H9 (cell line): ENCODE results near the gene C10orf71. TPM values are rescaled to one million over a fixed set of nuclear protein-coding genes. Genes with fewer than 3 reads are reported as not detected.

Experiments used
- DNase-seq: peaks from one replicate; pipeline ENCODE4 v3.0.0-alpha.2; 2017
- H2AFZ ChIP-seq: one replicate; pipeline ENCODE4 v1.6.1; 2013; ENCODE audit warnings: mild to moderate bottlenecking, low read length, control low read depth, moderate library complexity
- H2AK5ac ChIP-seq: 2 replicates; pipeline ENCODE4 v1.6.1; 2013; ENCODE audit warnings: low read length, control low read depth, mixed read lengths; ENCODE audit not compliant: insufficient read length
- H2BK120ac ChIP-seq: one replicate; pipeline ENCODE4 v1.6.1; 2013; ENCODE audit warnings: low read depth, mild to moderate bottlenecking, low read length, control low read depth, inconsistent platforms; ENCODE audit not compliant: poor library complexity, severe bottlenecking
- H2BK12ac ChIP-seq: 2 replicates; pipeline ENCODE4 v1.6.1; 2013; ENCODE audit warnings: low read length, control low read depth, mixed read lengths, low read depth; ENCODE audit not compliant: insufficient read length
- H2BK15ac ChIP-seq: 2 replicates; pipeline ENCODE4 v1.6.1; 2013; ENCODE audit warnings: low read depth, low read length, control low read depth
- H2BK20ac ChIP-seq: one replicate; pipeline ENCODE4 v1.6.1; 2013; ENCODE audit warnings: low read depth, mild to moderate bottlenecking, low read length, control low read depth, inconsistent platforms; ENCODE audit not compliant: poor library complexity, severe bottlenecking
- H2BK5ac ChIP-seq: 2 replicates; pipeline ENCODE4 v1.6.1; 2013; ENCODE audit warnings: low read length, control low read depth, mixed read lengths; ENCODE audit not compliant: insufficient read length
- H3K14ac ChIP-seq: 2 replicates; pipeline ENCODE4 v1.6.1; 2013; ENCODE audit warnings: low read length, control low read depth; ENCODE audit not compliant: insufficient read depth
- H3K18ac ChIP-seq: 2 replicates; pipeline ENCODE4 v1.6.1; 2013; ENCODE audit warnings: low read depth, mild to moderate bottlenecking, mixed read lengths, low read length, control low read depth; ENCODE audit not compliant: insufficient read length
- H3K23ac ChIP-seq: 2 replicates; pipeline ENCODE4 v1.6.1; 2013; ENCODE audit warnings: low read length, control low read depth, mixed read lengths, low read depth; ENCODE audit not compliant: insufficient read length
- H3K23me2 ChIP-seq: 2 replicates; pipeline ENCODE4 v1.6.1; 2013; ENCODE audit warnings: low read depth, mild to moderate bottlenecking, mixed read lengths, low read length, control low read depth; ENCODE audit not compliant: insufficient read length, poor library complexity, severe bottlenecking
- H3K27ac ChIP-seq: 2 replicates; pipeline ENCODE4 v1.5.1; 2013; ENCODE audit warnings: low read length, control low read depth, mixed read lengths, low read depth; ENCODE audit not compliant: insufficient read length
- H3K27me3 ChIP-seq: 2 replicates; pipeline ENCODE4 v1.6.1; 2013; ENCODE audit warnings: low read length, control low read depth, inconsistent platforms; ENCODE audit not compliant: insufficient read depth
- H3K4ac ChIP-seq: 2 replicates; pipeline ENCODE4 v1.6.1; 2013; ENCODE audit warnings: low read depth, mild to moderate bottlenecking, control low read depth, inconsistent platforms, low read length, moderate library complexity
- H3K4me1 ChIP-seq: 2 replicates; pipeline ENCODE4 v1.6.1; 2013; ENCODE audit warnings: low read length, control low read depth, inconsistent platforms; ENCODE audit not compliant: insufficient read depth
- H3K4me2 ChIP-seq: 2 replicates; pipeline ENCODE4 v1.6.1; 2013; ENCODE audit warnings: low read length, control low read depth, mixed read lengths; ENCODE audit not compliant: insufficient read length, insufficient read depth
- H3K56ac ChIP-seq: 2 replicates; pipeline ENCODE4 v1.6.1; 2013; ENCODE audit warnings: low read depth, mild to moderate bottlenecking, mixed read lengths, low read length, control low read depth; ENCODE audit not compliant: insufficient read length
- H3K79me1 ChIP-seq: 2 replicates; pipeline ENCODE4 v1.6.1; 2013; ENCODE audit warnings: low read depth, mild to moderate bottlenecking, moderate library complexity, low read length, control low read depth, inconsistent platforms; ENCODE audit not compliant: insufficient read depth, poor library complexity, severe bottlenecking
- H3K79me2 ChIP-seq: 2 replicates; pipeline ENCODE4 v1.6.1; 2013; ENCODE audit warnings: low read length, control low read depth, inconsistent platforms; ENCODE audit not compliant: insufficient read depth
- H3K9ac ChIP-seq: 2 replicates; pipeline ENCODE4 v1.6.1; 2013; ENCODE audit warnings: low read length, control low read depth, mixed read lengths; ENCODE audit not compliant: insufficient read length; ENCODE audit errors: extremely low read depth
- H3K9me3 ChIP-seq: one replicate; pipeline ENCODE4 v1.6.1; 2013; ENCODE audit warnings: low read depth, low read length, inconsistent platforms; ENCODE audit not compliant: control insufficient read depth
- H3T11ph ChIP-seq: one replicate; pipeline ENCODE4 v1.6.1; 2013; ENCODE audit warnings: mild to moderate bottlenecking, low read length, control low read depth, inconsistent platforms
- H4K20me1 ChIP-seq: one replicate; pipeline ENCODE4 v1.6.1; 2013; ENCODE audit not compliant: control insufficient read depth, insufficient read length, insufficient read depth
- H4K5ac ChIP-seq: 2 replicates; pipeline ENCODE4 v1.6.1; 2013; ENCODE audit warnings: low read depth, mild to moderate bottlenecking, mixed read lengths, low read length, control low read depth; ENCODE audit not compliant: insufficient read length
- H4K8ac ChIP-seq: replicated peaks from 2 replicates; pipeline ENCODE4 v1.6.1; 2013; ENCODE audit warnings: low read length, control low read depth, mixed read lengths, low read depth; ENCODE audit not compliant: insufficient read length
- H4K91ac ChIP-seq: 2 replicates; pipeline ENCODE4 v1.6.1; 2013; ENCODE audit warnings: low read depth, mild to moderate bottlenecking, moderate library complexity, mixed read lengths, low read length, control low read depth; ENCODE audit not compliant: insufficient read length
- H3K27ac Mint-ChIP-seq, 3 experiments: 2 replicates in 2 of 3; 3 replicates in 1 of 3; pipeline ENCODE4 v1.8.0; 2020 to 2021; ENCODE audit warnings: mixed read lengths in 3 of 3, mild to moderate bottlenecking in 1 of 3, moderate library complexity in 1 of 3
- H3K27me3 Mint-ChIP-seq: 2 replicates; pipeline ENCODE4 v1.8.0; 2021; ENCODE audit warnings: low read depth, mild to moderate bottlenecking, moderate library complexity, mixed read lengths
- H3K36me3 Mint-ChIP-seq, 3 experiments: 2 replicates in 2 of 3; 3 replicates in 1 of 3; pipeline ENCODE4 v1.8.0; 2020 to 2021; ENCODE audit warnings: low read depth in 3 of 3, mixed read lengths in 3 of 3; ENCODE audit not compliant: insufficient read depth in 1 of 3
- H3K4me1 Mint-ChIP-seq, 2 experiments: 2 replicates each; pipeline ENCODE4 v1.8.0; 2020; ENCODE audit warnings: mixed read lengths in 2 of 2
- H3K4me3 Mint-ChIP-seq, 2 experiments: 2 replicates in 1 of 2; 3 replicates in 1 of 2; pipeline ENCODE4 v1.8.0; 2020 to 2021; ENCODE audit warnings: mild to moderate bottlenecking in 2 of 2, mixed read lengths in 2 of 2, moderate library complexity in 1 of 2
- H3K9me3 Mint-ChIP-seq, 2 experiments: 2 replicates in 1 of 2; 3 replicates in 1 of 2; pipeline ENCODE4 v1.8.0; 2020; ENCODE audit warnings: mild to moderate bottlenecking in 2 of 2, mixed read lengths in 2 of 2, moderate library complexity in 1 of 2
- WGBS: extraction: QIAGEN DNeasy Blood & Tissue Kit; methylation state at CpG from one replicate; pipeline ENCODE4 v1.1.7; 2013; ENCODE audit warnings: missing lambda C conversion rate, low lambda C conversion rate, mixed read lengths; ENCODE audit not compliant: insufficient read length; ENCODE audit errors: extremely low coverage; 5-methylcytosine and 5-hydroxymethylcytosine counted together
- total RNA-seq: library from RNA; stranded (reverse); gene quantifications from 2 replicates; pipeline ENCODE4 v1.2.1, GENCODE V29; 2021
- TF ChIP-seq, protein P1 (sequence below): fragments of 200-600 bp; sonication (generic); conservative IDR thresholded peaks from 3 replicates; pipeline ENCODE4 v1.8.0; 2021; ENCODE audit warnings: antibody characterized with exemption, mild to moderate bottlenecking

C10orf71 gene
- total RNA-seq, 1 experiment from 2014 or later: not detected

DNA sequence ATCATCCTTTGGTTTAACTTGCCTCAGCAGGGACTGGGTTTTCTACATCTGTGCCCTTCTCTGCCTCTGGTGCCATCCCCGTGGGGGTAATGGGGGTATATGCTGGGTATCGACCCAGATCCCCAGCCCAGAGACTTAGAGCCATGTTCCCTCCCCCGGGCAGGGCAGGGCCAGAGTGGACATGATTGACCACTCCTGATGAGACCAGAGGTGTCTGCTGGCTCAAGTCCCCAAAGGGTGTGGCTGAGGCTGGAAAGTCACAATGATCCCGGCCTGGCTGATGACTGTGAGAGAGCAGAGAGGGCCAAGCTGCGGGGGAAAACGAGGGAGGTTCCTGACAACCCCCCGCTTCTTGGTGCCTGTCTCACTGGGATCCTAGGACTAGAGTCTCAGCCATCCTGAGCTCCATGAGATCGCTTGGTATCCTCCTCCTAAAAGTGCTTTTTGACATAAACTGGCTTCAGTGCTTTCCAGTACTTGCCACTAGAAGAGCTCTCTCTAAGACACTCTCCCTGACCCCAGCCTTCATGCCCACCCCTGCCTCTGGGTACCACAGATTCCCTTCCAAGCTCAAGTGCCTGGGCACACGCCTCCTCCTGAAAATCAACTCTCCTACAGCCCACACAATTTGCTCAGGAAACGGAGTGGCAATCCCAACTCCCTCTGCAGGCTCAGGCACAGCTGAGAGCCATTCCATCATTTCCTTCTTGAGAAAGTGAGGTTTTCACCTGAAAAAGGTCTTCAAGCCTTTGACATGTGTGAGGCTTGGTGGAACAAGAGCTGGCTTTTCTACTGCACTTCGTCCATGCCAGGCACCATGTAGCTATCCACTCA is 63.0 kb downstream of the C10orf71 start:
- Histone ChIP-seq H2BK15ac (no peak overlapping the region), H2BK5ac (no peak overlapping the region), H3K9ac (no peak overlapping the region), H4K5ac (no peak overlapping the region), H4K91ac (no peak overlapping the region), H3K23me2 (no peaks in the 10 kb centered on the region), H3K27ac (no peak overlapping the region), H3K4me2 (no peak overlapping the region), H3K79me1 (no peaks in the 10 kb centered on the region), H3K18ac (no peak overlapping the region), H2BK20ac (no peak overlapping the region), H2AFZ (no peak overlapping the region), H2BK12ac (no peak overlapping the region), H2BK120ac (no peak overlapping the region), H3K79me2 (no peaks in the 10 kb centered on the region), H4K20me1 (no peaks in the 10 kb centered on the region), H3K23ac (no peak overlapping the region), H3K27me3 (no peaks in the 10 kb centered on the region), H3K4me1 (peaks cover 4% of the 10 kb centered on the region), H3K14ac (0 out of 2 replicates have a peak overlapping the region, but pooled peaks have one; percentile 65), H4K8ac (no peak overlapping the region), H2AK5ac (no peak overlapping the region), H3K9me3 (no peaks in the 10 kb centered on the region), H3K4ac (no peak overlapping the region), H3T11ph (no peak overlapping the region), H3K56ac (no peak overlapping the region)
- WGBS: no CpG with 5 or more reads among the region's 11 CpGs
- H3K9me3 Mint-ChIP-seq: no peaks in the 10 kb centered on the region; a peak in 2 of 5 replicates
- DNase-seq: no peak
- no peaks in the 10 kb centered on the region for H3K36me3 Mint-ChIP-seq
- H3K27ac Mint-ChIP-seq: peak overlapping the region in 1 of 3 experiments; percentile 30; a peak in 2 of 7 replicates
- TF ChIP-seq, protein P1, sequence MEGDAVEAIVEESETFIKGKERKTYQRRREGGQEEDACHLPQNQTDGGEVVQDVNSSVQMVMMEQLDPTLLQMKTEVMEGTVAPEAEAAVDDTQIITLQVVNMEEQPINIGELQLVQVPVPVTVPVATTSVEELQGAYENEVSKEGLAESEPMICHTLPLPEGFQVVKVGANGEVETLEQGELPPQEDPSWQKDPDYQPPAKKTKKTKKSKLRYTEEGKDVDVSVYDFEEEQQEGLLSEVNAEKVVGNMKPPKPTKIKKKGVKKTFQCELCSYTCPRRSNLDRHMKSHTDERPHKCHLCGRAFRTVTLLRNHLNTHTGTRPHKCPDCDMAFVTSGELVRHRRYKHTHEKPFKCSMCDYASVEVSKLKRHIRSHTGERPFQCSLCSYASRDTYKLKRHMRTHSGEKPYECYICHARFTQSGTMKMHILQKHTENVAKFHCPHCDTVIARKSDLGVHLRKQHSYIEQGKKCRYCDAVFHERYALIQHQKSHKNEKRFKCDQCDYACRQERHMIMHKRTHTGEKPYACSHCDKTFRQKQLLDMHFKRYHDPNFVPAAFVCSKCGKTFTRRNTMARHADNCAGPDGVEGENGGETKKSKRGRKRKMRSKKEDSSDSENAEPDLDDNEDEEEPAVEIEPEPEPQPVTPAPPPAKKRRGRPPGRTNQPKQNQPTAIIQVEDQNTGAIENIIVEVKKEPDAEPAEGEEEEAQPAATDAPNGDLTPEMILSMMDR: no peak
- H3K27me3 Mint-ChIP-seq: no peaks in the 10 kb centered on the region; the same call in 1 of the 2 replicates
- H3K4me1 Mint-ChIP-seq: peaks cover 9 to 10% of the 10 kb centered on the region in 2 experiments
- no peak overlapping the region; a peak in 1 of 5 replicates for H3K4me3 Mint-ChIP-seq
